ENCODE data around the gene RNASE8. TPM values are rescaled to one million over a fixed set of nuclear protein-coding genes. Genes with fewer than 3 reads are reported as not detected.

Gene RNASE8
- total RNA-seq, 2 donors from 2014 or later, result not detected

GRCh38 chr14:21053184-21054122 is 4.2 kb upstream of the RNASE8 start:
- no peak for DNase-seq (ENCODE audit: low spot score)
- H3K4me3 ChIP-seq, result no peak overlapping the region
- H3K27ac ChIP-seq, result no peak overlapping the region
- H3K9me3 ChIP-seq, result no peaks in the 10 kb centered on the region
- TF ChIP-seq POLR2A (IDR thresholded peaks at IDR 0.05) (no peak), POLR2AphosphoS5 (IDR thresholded peaks at IDR 0.05) (no peak), CTCF (IDR thresholded peaks at IDR 0.05) (no peak)
- 92% methylated on average over 20 of the region's 20 CpGs for WGBS
- H3K36me3 ChIP-seq, result no peaks in the 10 kb centered on the region
- H3K4me1 ChIP-seq (replicated peaks), result no peaks in the 10 kb centered on the region
- intact Hi-C loops (cut with DNase I), result no loop called here
- no peaks in the 10 kb centered on the region for H3K27me3 ChIP-seq (replicated peaks; ENCODE audit: insufficient read depth)

DNA sequence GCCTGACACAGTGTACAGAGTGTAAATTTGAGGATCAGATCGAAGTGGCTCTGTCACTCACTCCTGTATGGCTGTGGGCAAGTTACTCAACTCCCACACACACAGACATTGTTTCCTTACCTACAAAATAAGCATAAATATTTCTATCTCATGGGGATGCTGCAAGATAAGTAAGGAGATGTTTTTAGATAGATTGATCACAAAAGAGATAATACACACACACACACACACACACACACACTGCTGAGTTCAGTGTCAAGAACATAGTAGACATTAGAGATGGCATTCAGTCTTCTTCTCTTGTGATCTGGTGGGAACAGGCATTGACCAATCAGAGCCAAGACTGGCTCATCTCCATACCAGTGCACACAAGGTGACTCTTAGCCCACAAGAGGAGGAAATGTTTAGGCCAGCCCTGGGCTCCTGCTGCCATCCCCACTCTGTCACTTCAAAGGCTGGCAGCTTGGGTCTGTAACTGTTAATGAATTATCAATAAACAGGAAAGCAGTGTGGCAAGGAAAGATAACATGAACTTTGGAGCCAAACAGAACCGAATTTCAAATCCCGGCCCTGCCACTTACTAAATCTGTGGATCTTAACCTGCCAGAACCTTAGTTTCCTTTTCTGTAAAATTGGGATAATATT is 3.4 kb upstream of the RNASE8 start:
- Histone ChIP-seq H3K4me3 (no peak overlapping the region), H3K36me3 (no peaks in the 10 kb centered on the region), H3K27me3 (replicated peaks; ENCODE audit: insufficient read depth) (no peaks in the 10 kb centered on the region), H3K27ac (no peak overlapping the region), H3K4me1 (replicated peaks) (no peaks in the 10 kb centered on the region), H3K9me3 (no peaks in the 10 kb centered on the region)
- no peak for DNase-seq (ENCODE audit: low spot score)
- 82% methylated on average over 3 of the region's 3 CpGs for WGBS
- intact Hi-C loops (cut with DNase I), result no loop called here
- TF ChIP-seq POLR2AphosphoS5 (IDR thresholded peaks at IDR 0.05) (no peak), CTCF (IDR thresholded peaks at IDR 0.05) (no peak), POLR2A (IDR thresholded peaks at IDR 0.05) (no peak)

DNA sequence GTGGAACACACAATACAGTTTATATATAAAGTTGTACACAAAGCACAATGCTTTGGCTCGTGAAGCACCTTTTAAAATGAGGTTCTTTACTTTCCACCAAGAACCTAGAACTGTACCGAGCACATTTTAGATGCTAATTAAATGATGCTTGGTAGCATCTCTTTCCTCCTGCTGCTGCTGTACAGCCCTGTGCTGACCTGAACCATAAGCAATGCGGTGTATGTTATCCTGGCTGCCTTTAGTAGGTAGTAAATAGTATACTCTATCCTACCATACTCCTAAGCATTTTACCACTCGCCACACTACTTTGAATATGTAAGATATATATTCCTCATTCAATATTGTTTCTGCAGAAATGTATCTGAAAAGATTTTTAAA is 2.9 kb upstream of the RNASE8 start:
- WGBS, result 80% methylated on average over 4 of the region's 4 CpGs
- Histone ChIP-seq H3K27me3 (replicated peaks; ENCODE audit: insufficient read depth) (no peaks in the 10 kb centered on the region), H3K4me1 (replicated peaks) (no peaks in the 10 kb centered on the region), H3K9me3 (no peaks in the 10 kb centered on the region), H3K4me3 (no peak overlapping the region), H3K27ac (no peak overlapping the region), H3K36me3 (no peaks in the 10 kb centered on the region)
- DNase-seq (ENCODE audit: low spot score), result no peak
- intact Hi-C loops (cut with DNase I), result no loop called here
- no peak for TF ChIP-seq POLR2A (IDR thresholded peaks at IDR 0.05)

DNA sequence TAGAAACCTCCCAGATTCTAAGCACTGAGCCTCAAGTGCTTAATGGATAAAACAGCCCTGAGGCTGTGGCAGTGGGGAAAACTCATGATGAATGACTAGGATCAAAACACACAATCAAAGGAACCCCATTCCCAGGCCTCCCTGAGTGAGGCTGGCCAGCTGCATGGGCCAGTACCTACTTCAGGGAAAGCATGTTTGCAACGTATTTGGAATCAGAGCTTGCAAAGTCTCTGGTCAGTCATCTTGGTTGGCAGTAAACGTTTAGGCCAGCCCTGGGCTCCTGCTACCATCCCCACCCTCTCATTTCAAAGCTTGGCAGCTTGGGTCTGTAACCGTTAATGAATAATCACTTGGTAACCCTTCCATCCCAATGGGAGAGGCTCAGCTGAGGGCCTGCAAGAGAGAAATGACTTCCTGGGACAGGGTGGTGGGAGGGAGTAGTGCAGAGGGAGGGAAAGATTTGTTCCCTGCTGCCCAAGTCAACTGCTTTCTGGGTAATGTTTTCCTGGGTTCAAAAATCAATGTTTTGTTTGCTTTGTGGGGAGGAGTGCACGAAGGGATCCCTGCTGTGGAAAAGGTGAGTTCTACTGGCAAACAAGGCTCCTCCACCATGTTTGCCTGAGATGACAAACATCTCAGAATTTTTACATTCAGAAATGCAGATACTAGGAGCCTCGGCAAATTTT is 2.0 kb upstream of the RNASE8 start:
- no peaks in the 10 kb centered on the region for H3K9me3 ChIP-seq
- H3K27me3 ChIP-seq (replicated peaks; ENCODE audit: insufficient read depth), result no peaks in the 10 kb centered on the region
- H3K4me1 ChIP-seq (replicated peaks), result no peaks in the 10 kb centered on the region
- H3K27ac ChIP-seq, result no peak overlapping the region
- DNase-seq (ENCODE audit: low spot score), result no peak
- H3K4me3 ChIP-seq, result no peak overlapping the region
- H3K36me3 ChIP-seq, result no peaks in the 10 kb centered on the region
- TF ChIP-seq POLR2AphosphoS5 (IDR thresholded peaks at IDR 0.05), result no peak
- no peak for TF ChIP-seq CTCF (IDR thresholded peaks at IDR 0.05)
- TF ChIP-seq POLR2A (IDR thresholded peaks at IDR 0.05), result no peak
- intact Hi-C loops (cut with DNase I), result no loop called here
- 69% methylated on average over 5 of the region's 5 CpGs for WGBS

DNA sequence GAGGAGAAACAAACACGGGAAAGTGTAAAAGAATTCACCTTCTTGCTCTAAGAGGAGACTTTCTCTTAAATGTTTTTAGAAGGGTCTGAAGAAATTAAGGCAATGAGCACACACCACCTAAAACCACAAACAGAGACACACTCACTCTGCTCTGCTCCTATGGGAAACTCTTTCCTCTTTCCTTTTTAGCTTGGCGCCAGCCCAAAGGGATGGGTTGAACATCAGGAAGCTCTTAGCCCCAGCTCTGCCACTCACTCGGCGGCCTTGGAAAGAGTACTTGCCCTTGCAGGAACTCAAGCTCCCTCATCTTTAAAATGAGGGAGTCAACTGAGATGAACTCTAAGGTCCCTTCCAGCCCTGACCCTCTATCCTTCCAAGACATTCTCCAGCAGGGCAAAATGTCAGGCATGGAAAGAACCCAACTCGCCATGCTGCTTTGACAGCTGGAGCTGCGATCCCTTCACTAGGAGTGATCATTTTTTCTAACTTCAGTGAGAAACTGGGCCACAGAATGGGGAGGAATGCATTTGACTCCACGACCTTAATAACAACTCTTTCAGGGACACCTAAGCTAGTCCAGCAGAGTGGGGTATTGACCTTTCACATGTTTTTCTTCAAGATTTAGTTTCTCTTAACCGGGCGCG is 980 bp upstream of the RNASE8 start:
- intact Hi-C loops (cut with DNase I), result no loop called here
- H3K36me3 ChIP-seq, result no peaks in the 10 kb centered on the region
- DNase-seq (ENCODE audit: low spot score), result no peak
- no peaks in the 10 kb centered on the region for H3K27me3 ChIP-seq (replicated peaks; ENCODE audit: insufficient read depth)
- H3K4me1 ChIP-seq (replicated peaks), result no peaks in the 10 kb centered on the region
- H3K9me3 ChIP-seq, result no peaks in the 10 kb centered on the region
- TF ChIP-seq POLR2AphosphoS5 (IDR thresholded peaks at IDR 0.05) (no peak), CTCF (IDR thresholded peaks at IDR 0.05) (no peak), POLR2A (IDR thresholded peaks at IDR 0.05) (no peak)
- WGBS, result 88% methylated on average over 10 of the region's 10 CpGs
- no peak overlapping the region for H3K27ac ChIP-seq
- H3K4me3 ChIP-seq, result no peak overlapping the region

Measured in prostate gland (tissue), 2 donors.